Fibroblast of skin of left biceps (primary cell): ENCODE data around the gene CNKSR1.

Experiments used
- DNase-seq, 2 experiments: peaks; one replicate each; pipeline ENCODE4 v3.0.0-alpha.2; 2013; ENCODE audit warnings: low read depth in 2 of 2

CNKSR1 gene

DNA sequence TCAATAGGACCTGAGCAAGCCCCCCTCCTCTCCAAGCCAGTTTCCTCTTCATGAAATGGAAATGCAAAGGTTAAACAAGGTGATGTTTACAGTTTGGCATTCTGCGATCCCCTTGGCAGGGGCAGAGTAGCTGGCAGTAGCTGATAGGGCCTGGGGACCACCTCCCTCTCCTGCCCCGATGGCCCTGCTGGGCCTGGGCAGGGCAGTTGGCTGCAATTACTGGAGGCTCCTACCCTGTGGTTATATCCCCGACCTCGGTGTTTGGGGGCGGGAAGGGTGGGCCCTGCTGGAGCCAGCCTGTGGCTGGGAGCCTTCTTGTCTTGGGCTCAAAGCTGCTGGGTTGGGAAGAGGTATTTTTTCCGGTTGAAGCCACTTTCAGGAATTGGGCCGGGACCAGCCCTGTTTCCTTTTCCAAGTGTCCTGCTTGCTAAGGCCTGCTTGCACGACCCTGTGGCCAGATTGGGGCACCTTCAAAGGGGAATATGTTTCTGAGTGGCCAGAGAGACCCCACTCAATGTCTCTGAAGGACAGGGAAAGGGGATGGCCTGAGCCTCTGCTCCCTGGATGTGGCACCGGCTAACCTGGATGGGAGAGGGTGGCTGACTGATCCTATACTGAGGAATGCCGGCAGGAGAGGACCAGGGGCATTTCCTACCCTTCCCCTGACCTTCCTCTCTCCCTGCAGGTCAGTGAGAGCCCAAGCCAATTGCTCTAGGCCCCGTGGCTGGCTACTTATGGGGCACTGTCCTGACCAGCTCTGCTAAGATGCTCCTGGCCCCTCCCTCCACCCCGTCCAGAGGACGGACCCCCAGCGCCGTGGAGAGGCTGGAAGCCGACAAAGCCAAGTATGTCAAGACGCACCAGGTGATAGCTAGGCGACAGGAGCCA lies 16.5 kb upstream of the CNKSR1 start:
- no peak for DNase-seq

DNA sequence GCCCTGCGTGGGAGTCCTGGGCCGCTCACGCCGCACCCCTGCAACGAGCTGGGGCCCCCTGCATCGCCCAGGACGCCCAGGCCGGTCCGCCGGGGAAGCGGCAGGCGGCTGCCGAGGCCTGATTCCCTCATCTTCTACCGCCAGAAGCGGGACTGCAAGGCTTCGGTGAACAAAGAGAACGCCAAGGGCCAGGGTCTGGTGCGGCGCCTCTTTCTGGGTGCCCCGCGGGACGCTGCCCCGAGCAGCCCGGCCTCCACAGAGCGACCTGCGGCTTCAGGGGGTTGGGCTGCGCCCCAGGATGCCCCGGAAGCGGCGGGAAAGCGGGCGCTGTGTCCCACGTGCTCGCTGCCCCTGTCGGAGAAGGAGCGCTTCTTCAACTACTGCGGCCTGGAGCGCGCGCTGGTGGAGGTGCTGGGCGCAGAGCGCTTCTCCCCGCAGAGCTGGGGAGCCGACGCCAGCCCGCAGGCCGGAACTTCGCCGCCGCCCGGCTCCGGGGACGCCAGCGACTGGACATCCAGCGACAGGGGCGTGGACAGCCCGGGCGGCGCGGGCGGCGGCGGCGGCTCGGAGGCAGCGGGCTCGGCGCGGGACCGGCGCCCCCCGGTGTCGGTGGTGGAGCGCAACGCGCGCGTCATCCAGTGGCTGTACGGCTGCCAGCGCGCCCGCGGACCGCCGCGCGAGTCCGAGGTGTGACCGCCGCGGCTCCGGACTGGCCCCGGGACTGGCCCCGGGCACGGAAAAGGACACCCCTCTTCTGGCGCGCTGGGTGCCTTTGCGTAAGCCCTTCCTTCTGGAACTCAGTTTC lies 15.7 kb upstream of the CNKSR1 start:
- DNase-seq = peak in 1 of 2 experiments; percentile 6

DNA sequence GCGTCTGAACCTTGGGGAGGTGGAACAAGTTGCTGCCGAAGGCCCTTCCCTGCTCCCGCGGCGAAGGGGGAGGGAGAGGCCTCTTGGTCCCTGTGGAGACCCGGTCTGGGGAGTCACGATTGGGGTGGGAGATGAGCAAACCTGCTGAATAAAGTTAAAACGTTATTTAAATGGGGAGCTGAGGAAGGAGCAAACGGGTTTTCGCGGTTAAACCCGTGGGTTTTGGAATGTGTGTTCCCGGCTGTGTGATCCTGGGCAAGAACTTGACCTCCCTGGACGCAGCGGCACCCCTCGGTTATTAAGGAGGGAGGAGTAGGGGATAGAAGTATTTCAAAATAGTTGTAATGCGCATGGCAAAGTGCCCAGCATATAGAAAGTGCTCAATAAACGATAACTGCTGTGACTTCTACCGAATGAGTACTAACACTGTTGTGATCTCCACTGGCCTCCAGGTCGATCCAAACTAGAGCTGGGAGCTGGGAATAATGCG lies 15.0 kb upstream of the CNKSR1 start:
- no peak for DNase-seq

DNA sequence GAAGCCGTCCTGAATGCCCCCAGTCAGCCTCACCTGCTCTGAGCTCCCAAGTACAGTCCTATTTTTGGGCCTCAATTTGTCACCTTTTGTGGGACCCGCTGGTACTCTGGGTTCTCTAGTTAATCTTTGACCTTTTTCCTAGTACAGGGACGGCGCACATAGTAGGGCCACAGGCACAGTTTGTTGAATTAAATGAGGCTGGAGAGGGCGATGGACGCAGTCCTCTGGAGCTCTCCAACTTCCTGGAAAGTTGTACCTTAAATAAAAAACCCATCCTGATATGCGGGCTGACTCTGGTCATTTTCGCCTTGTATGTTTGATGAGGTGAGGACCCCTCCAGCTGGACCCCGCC lies 13.6 kb upstream of the CNKSR1 start:
- DNase-seq = no peak

DNA sequence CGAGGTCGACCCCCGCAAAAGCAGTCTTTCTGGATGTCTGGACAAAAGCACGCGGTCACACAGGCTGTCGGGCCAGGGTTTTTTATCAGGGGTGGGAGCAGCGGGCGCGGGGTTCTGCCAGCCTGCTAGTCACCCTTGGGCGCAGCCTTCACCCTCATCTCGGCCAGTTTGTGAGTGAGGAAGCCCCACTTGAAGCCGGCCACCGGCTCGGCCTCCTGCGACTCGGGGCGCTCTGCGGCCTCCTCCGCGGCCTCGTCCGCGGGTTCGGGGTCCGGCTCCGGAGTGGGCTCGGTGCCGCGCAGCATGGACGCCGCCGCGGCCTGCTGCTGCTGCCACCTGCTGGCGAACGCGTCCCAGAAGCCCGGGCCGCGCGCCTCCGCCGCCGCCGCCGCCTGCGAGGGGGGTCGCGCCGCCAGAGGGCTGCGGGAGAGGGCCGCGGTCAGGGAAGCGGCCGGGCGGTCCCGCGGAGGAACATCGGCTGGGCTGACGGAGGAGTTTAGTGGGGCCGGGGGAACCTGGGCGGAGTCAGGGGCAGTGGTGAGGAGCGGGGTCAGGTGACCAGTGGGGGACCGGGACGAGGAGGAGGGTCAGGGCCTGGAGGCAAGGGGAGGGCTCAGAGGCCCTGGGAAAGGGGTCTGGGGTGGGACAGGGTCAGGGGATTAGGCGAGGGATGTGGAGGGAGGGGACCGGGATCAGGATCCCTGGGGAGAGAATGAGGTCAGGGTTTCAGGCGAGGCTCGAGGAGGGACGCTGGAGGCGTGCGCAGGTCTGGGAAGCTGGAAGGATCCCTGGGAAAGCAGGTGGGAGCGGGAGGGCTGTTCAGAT lies 13.0 kb upstream of the CNKSR1 start:
- no peak for DNase-seq

DNA sequence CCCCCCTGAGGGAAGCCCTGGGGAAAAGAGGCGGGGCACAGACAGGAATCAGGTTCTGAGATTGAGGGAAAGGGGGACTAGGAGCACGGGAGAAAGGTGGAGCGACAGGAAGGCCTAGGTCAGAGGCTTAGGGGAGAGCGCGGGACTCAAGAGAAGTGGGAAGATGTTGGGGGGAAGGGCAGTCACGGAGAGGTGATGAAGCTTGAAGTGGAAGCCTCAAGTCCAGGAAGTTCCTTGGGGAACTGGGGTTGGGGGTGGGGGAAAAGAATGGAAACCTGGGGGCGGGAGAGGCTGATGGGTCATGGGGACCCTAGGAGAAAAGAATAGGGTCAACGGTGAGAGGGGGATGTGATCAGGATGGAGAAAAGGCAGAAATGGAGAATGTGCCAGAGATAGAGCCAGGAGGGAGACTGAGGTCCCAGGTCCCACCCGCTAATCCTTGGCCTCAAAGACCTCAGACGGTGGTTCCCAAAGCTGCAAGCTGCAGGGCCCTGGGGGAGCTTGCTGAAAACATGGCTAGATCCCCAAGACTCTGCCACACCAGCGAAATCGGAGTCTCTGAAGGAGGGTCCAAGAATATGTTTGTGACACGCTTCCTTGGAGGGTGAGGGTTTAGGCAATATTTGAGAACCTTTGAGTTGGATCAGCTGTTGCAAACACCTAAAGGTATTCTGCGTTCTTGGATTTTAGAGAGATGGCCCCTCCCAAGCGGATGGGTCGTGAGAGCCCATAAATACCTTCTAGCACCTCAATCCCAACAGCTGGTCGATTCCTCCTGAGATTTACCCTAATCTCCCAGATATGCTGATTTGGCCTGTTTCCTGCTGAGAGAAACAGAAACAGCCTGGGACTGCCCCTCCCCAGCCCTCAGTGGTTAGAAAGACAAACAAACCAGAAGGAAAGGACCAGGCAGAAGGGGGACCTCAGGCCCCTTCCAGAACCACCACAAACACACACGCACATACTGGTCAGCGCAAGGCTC lies 12.1 kb upstream of the CNKSR1 start:
- no peak for DNase-seq

DNA sequence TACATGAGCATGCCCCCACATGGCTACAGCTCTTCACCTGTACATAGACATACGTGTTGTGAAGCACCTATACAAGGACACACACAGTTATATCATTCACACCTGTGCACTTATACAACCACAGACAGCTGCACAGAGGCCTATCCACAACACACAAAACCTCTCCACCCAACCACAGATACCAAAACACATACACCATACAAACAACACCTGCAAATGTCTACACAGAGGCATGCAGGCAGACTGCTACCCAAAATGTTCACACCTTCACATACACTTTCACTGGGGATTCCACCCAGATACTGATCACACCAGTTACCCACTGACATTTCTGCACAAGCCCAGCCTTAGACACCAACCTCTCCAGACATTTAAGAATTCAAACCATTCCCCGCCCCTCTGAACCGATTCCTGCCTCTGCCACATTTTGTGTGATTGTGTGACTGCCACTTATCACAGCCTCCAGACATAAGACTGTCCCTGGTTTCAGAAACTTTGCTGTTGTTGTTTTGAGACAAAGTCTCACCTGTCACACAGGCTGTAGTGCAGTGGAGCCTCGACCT lies 10.5 kb upstream of the CNKSR1 start:
- no peak for DNase-seq

DNA sequence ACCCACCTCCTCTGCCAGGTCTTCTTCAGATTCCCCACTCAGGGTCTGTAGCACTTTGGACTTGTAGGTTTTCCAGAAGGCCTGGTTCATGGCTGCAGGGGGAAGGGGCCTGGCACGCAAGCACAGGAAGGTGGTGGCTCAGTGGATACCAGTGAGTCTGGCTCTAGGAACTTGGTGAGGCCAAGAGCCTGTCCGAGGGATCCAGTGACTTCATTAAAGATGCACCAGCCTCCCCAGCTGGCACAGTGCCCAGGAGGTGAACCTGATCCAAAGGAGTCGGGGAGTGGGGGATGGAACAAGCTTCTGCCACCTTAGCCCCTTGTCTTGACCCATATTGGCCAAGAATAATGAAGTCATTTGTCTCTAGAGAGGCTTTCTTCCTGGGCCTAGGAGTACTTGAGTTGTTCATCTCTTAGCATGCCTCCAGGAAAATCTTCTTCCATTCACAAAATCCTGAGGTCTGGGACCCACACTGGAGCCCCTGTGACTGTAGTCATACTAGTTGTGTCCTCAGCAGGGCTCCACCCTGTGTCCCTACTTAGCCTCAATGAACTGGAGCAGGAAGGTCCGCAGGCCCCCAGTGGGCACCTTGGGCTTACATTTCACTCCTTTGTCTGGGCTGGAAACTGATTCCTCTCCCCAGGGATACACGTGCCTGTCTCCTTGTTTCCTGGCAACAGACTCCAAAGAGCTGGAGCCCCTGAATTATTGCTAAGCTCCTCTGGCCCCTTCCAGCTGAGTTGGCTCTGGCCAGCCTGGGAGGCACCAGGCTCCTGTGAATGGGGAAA lies 8.7 kb upstream of the CNKSR1 start, which contains the start of gene C1orf232:
Gene C1orf232 (minus strand): TSS at position 554 of the 788 bp plus-strand sequence. CDS start 464 bp downstream, at position 90.
- no peak for DNase-seq

DNA sequence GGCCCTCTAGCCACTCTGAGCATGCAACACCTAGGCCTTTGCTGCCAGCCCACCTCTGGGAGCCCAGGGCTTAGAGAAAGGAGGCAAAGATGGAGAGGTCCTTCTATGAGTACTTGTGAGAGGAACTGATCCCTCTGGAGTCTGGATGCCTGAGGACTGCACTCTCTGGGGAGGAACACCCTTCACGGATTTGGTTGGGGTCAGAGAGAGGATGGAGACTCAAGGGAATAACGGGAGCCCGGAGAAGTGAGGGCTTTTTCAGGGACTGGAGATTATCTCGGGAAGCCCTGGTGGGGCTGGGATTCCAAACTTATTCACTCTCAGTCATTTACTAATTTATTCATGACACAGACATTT lies 8.1 kb upstream of the CNKSR1 start:
- DNase-seq = no peak

DNA sequence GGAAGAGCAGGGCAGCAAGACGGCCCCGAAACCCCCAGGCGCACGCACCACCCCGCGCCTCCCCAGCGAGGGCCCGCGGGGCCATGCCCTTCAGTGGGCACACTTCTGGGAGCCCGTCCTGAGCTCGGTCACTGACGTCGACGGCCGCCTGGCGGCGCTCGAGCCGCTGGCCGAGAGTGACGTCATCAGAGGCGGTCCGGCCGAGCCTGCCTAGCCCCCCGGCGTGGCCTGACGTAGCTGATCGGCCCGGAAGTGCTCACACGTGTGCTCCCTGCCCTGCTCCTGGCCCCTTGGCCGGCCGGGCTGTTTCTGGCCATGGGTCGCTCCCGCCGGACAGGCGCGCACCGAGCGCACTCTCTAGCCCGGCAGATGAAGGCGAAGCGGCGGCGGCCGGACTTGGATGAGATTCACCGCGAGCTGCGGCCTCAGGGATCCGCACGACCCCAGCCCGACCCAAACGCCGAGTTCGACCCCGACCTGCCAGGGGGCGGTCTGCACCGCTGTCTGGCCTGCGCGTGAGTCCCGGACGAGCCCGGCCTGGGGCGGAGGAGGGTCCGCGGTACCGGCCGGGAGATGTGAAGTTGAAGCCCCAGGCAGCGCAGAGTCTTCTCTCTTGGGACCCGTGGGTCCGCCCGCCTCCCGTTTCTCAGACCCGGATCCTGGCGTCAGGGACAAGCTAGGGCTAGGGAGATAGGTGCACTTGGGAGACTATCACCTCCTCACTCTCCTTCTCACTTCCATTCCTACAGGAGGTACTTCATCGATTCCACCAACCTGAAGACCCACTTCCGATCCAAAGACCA lies 7.4 kb upstream of the CNKSR1 start, which contains the start of gene ZNF593:
Gene ZNF593 (plus strand): TSS at position 240 of the 803 bp plus-strand sequence. CDS start 76 bp downstream, at position 316.
- peak; percentile 60 to 63 for DNase-seq

DNA sequence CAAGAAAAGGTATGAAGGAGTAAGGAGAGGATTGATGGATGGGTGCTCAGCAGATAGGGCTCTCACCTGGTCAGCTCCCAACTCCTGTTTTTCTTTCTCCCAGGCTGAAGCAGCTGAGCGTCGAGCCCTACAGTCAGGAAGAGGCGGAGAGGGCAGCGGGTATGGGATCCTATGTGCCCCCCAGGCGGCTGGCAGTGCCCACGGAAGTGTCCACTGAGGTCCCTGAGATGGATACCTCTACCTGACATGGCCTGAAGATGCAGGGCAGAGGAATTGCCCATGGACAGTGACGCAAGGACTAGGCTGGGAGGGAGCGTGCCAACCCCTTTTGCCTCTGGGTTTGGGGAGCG lies 6.8 kb upstream of the CNKSR1 start:
- no peak for DNase-seq

DNA sequence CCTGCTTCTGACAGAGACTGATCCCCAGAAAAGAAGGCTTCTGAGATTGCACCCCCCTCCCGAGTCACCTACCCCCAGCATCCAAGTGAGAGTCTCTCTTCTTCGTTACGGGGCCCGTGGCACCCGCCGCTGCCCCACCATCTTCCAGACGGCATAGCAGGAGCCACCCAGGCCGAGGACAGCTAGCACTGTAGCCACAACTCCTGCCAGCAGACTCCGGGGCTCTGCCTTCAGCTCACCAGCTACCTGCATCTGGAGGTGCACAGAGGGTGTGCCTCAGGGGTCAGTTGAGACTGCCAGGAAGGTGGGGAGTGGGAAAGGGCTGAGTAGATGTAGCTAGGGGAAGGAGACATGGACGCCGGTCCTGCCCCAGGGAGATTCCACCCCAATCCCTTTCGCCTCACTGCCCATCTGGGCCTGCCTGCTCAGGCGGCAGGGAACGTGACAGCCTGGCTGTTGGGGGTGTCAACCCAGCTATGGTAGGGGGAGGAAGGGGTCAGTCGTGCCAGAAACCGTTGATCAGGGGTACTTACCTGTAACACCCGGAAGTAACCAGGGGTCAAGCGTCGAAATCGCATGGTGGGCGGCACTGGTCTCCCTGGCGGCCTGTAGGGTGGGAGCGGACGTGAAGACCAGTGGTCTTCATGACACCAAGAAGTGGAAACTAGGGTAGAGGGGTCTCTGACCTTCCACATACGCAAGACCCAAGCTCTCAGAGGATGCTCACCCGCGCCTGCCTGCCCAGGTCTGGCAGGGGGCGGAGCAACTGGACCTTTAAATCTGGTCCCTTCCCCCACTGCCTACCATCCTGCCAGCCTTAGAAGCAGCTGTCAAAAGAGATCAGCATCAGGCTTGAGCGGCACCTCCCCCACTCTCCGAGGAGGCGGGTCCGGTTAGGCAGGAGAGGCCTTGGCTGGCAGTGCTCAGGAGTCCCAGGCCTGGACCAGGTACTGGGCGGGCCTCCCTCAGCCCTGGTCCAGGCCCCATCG lies 5.9 kb upstream of the CNKSR1 start, which contains the start of gene ZNF593OS:
Gene ZNF593OS (minus strand): TSS at position 749 of the 989 bp plus-strand sequence. CDS start 171 bp downstream, at position 578.
- DNase-seq = no peak

DNA sequence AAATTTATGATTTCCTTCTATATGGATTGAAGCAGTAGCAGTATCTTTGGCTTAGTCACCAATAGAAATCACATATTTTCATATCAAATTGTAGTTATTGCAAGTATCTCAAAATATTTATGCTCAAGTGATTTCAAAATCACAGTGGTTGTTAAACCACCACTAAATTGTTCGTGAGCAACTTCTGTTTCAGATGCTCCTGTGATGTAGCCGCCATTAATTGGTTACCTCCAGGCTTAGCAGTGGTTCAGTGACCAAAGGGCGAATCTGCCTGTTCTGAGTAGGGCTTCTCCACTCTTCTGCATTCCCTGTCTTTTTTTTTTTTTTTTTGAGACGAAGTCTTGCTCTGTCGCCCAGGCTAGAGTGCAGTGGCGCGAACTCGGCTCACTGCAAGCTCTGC lies 1.9 kb upstream of the CNKSR1 start:
- DNase-seq = no peak

DNA sequence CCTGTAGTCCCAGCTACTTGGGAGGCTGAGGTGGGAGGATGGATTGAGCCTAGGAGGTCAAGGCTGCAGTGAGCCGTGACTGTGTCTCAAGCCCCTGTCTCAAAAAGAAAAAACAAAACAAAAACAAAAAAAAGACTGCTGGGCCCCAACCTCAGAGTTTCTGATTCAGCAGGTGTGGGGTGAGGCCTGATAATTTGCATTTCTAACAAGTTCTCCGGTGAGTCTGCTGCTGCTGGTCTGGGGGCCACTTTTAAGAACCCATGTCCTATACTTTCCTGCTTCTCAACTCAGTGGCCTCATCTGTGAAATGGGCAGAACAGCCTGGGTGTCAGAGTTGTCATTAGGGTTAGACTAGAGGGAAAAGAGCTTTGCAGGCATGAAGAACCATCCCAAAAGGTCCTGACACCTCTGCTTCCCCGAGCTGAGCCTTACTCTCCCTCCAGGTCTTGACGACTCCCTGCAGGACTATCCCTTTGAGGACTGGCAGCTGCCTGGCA lies 2.8 kb downstream of the CNKSR1 start:
- no peak for DNase-seq

DNA sequence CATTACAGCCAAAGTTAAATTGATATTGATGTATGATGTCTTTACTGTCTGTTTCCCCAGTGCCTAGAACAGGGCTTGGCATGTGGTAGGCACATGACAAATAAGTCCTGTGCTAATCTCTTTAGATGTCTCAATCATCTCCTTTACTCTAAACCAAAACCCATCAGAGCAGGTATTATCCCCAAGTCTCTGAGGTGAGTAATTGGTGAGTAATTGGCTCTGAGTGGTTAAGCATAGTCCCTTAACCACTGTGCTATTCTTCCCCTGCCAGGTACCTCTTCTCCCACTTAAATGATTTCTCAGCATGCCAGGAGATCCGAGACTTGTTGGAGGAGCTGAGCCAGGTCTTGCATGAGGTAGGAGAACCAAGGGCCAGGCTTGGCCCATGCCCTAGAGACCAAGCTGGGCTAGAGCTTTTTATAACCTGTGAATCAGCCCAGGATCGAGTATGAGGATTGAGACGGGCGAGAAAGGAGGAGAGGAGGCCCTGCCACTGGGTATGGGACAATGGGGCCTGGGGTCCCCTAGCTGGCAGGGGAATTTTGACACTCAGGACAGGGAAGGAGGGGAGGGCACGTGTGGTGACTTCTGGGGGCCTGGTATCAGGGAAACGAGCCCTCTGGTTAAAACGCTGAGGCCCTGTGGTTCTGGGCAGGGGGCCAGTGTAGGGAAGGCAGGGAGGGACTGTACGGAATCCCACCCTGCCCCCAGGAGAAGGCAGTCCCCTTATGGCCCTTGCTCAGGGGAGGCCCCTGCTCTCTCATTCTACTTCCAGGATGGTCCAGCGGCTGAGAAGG lies 4.5 kb downstream of the CNKSR1 start:
- DNase-seq = no peak

DNA sequence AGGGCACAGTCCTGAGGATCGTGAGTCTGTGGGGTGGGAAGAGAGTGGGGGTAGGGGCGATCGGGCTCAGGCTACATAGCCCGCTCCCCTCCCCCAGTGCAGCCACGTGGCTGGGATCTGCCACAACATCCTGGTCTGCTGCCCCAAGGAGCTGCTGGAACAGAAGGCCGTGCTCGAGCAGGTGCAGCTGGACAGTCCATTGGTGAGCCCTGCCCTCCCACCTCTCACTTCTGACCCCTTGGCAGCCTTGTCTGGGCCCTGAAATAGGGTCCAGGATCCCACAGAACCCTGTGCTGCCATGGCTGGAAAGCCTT lies 5.0 kb downstream of the CNKSR1 start:
- no peak for DNase-seq
